Panc1 (cell line): Measurements from ENCODE around the gene NKX2-2. TPM values are rescaled to one million over a fixed set of nuclear protein-coding genes. Genes with fewer than 3 reads are reported as not detected.
"Not testable (repeated sequence)": the region's sequence is repeated elsewhere in the genome, so short reads cannot be mapped to it uniquely, and the experiment has no call there.

Source experiments
- ATAC-seq: fragments of 200-7000 bp; cut with Tn5 transposase; 2 replicates; pipeline ENCODE4 v1.9.1; 2020; ENCODE audit warnings: mild to moderate bottlenecking, moderate library complexity
- BruUV-seq: library from RNA; stranded (reverse); fragments of 400-500 nt; replicated peaks from 2 replicates; lab custom pipeline; 2021; lab: Mats Ljungman, UMichigan
- CTCF ChIA-PET: fragments of 300-600 bp; sonication (Branson Sonifier 250); formaldehyde crosslinking; loops from one replicate; lab custom pipeline; 2022; ENCODE audit warnings: antibody characterized with exemption; lab: Charles Lee
- POLR2A ChIA-PET: fragments of 300-600 bp; sonication (Branson Sonifier 250); formaldehyde crosslinking; loops from one replicate; lab custom pipeline; 2022; ENCODE audit warnings: antibody characterized with exemption; lab: Charles Lee
- DNase-seq: peaks from one replicate; pipeline ENCODE4 v3.0.0-alpha.2; 2010; ENCODE audit warnings: low read depth, low spot score
- H3K27ac ChIP-seq: 2 replicates; pipeline ENCODE4 v1.5.1; 2011; ENCODE audit warnings: mild to moderate bottlenecking, low read length, inconsistent platforms
- H3K27me3 ChIP-seq: fragments of 200-500 bp; sonication (Bioruptor generic); 2 replicates; pipeline ENCODE4 v1.6.0; 2014; ENCODE audit warnings: low read length, inconsistent platforms; ENCODE audit not compliant: control insufficient read depth, insufficient read depth
- H3K36me3 ChIP-seq: fragments of 200-500 bp; sonication (Bioruptor generic); 2 replicates; pipeline ENCODE4 v1.5.1; 2014; ENCODE audit warnings: inconsistent platforms, mild to moderate bottlenecking, low read length, moderate library complexity; ENCODE audit not compliant: control insufficient read depth, insufficient read depth
- H3K4me1 ChIP-seq: 2 replicates; pipeline ENCODE4 v1.5.1; 2011; ENCODE audit warnings: inconsistent platforms, mild to moderate bottlenecking, low read length, moderate library complexity; ENCODE audit not compliant: control insufficient read depth, insufficient read depth
- H3K4me3 ChIP-seq, 2 experiments: 2 replicates each; pipeline ENCODE4 v1.5.1; 2011 to 2012; ENCODE audit warnings: low read depth in 2 of 2, low read length in 2 of 2, mild to moderate bottlenecking in 2 of 2, inconsistent platforms in 1 of 2, moderate library complexity in 1 of 2
- H3K9me3 ChIP-seq: fragments of 200-500 bp; sonication (Bioruptor generic); 2 replicates; pipeline ENCODE4 v1.5.1; 2014; ENCODE audit warnings: low read depth, mild to moderate bottlenecking, inconsistent platforms, low read length, moderate library complexity; ENCODE audit not compliant: control insufficient read depth, insufficient read depth
- POLR2AphosphoS5 ChIP-seq: IDR thresholded peaks from 2 replicates; pipeline ENCODE4 v1.6.1; 2012; ENCODE audit warnings: mild to moderate bottlenecking, low read depth, low read length, moderate library complexity
- SIN3A ChIP-seq: IDR thresholded peaks from 2 replicates; pipeline ENCODE4 v1.6.1; 2012; ENCODE audit warnings: low read depth, mild to moderate bottlenecking, low read length, moderate library complexity, borderline replicate concordance; ENCODE audit not compliant: insufficient read depth
- TCF7L2 ChIP-seq: IDR thresholded peaks from 2 replicates; pipeline ENCODE4 v1.6.1; 2011; ENCODE audit warnings: mild to moderate bottlenecking, low read depth, low read length, inconsistent platforms
- in situ Hi-C: cut with HindIII; loops from 2 replicates; pipeline ENCODE4 v1.10.0; 2016; ENCODE audit warnings: low sequenced_read_pairs, low pct_unique_long_range_greater_than_20kb
- intact Hi-C: fragments of 100-400 bp; cut with micrococcal nuclease; formaldehyde crosslinking; loops from one replicate; pipeline ENCODE4 v1.10.0; 2022; ENCODE audit not compliant: unreplicated experiment
- total RNA-seq: library from RNA; stranded (reverse); gene quantifications from one replicate; pipeline ENCODE4 v1.2.1, GENCODE V29; 2021; ENCODE audit not compliant: unreplicated experiment
- TF ChIP-seq, protein P1 (sequence below): fragments of 450-650 bp; IDR thresholded peaks from 2 replicates; pipeline ENCODE4 v1.5.1; 2017; ENCODE audit warnings: mild to moderate bottlenecking
- TF ChIP-seq, protein P2 (sequence below), 2 experiments: IDR thresholded peaks; 2 replicates each; pipeline ENCODE4 v1.6.1; 2011 to 2012; ENCODE audit warnings: low read depth in 2 of 2, control low read depth in 1 of 2, low read length in 1 of 2, mild to moderate bottlenecking in 1 of 2, moderate library complexity in 1 of 2; ENCODE audit not compliant: insufficient read depth in 1 of 2

The NKX2-2 gene
- total RNA-seq, 1 experiment from 2014 or later = not detected

DNA sequence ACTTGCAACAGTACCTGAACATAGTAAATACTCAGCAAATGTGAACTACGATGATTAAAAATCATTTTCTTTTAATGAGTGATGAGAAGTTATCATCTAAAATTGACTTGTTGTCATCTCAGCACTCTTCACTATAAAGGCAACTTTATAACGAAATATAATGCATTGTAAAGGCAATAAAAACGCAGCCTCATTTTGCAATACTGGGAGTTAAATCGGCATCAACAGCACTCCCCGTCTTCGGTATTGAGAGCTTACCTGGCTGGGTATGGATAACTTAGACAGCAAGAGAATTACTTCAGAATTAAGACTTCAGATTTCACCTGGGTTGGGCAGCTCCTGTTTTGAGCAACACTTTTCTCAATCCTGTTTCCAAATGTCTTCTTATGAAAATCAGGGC lies 20.8 kb downstream of the NKX2-2 start:
- in situ Hi-C loops = no loop called here
- Histone ChIP-seq H3K4me1 (no peaks in the 10 kb centered on the region), H3K27ac (no peak overlapping the region), H3K27me3 (peaks cover 12% of the 10 kb centered on the region), H3K4me3 (no peak overlapping the region), H3K36me3 (no peaks in the 10 kb centered on the region), H3K9me3 (no peaks in the 10 kb centered on the region)
- ChIA-PET POLR2A (no interaction called here), CTCF (no interaction called here)
- ATAC-seq (no peak), DNase-seq (no peak)
- TF ChIP-seq, protein P1, sequence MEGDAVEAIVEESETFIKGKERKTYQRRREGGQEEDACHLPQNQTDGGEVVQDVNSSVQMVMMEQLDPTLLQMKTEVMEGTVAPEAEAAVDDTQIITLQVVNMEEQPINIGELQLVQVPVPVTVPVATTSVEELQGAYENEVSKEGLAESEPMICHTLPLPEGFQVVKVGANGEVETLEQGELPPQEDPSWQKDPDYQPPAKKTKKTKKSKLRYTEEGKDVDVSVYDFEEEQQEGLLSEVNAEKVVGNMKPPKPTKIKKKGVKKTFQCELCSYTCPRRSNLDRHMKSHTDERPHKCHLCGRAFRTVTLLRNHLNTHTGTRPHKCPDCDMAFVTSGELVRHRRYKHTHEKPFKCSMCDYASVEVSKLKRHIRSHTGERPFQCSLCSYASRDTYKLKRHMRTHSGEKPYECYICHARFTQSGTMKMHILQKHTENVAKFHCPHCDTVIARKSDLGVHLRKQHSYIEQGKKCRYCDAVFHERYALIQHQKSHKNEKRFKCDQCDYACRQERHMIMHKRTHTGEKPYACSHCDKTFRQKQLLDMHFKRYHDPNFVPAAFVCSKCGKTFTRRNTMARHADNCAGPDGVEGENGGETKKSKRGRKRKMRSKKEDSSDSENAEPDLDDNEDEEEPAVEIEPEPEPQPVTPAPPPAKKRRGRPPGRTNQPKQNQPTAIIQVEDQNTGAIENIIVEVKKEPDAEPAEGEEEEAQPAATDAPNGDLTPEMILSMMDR = no peak
- TF ChIP-seq POLR2AphosphoS5 = no peak
- no peak for TF ChIP-seq SIN3A
- TF ChIP-seq, protein P2, sequence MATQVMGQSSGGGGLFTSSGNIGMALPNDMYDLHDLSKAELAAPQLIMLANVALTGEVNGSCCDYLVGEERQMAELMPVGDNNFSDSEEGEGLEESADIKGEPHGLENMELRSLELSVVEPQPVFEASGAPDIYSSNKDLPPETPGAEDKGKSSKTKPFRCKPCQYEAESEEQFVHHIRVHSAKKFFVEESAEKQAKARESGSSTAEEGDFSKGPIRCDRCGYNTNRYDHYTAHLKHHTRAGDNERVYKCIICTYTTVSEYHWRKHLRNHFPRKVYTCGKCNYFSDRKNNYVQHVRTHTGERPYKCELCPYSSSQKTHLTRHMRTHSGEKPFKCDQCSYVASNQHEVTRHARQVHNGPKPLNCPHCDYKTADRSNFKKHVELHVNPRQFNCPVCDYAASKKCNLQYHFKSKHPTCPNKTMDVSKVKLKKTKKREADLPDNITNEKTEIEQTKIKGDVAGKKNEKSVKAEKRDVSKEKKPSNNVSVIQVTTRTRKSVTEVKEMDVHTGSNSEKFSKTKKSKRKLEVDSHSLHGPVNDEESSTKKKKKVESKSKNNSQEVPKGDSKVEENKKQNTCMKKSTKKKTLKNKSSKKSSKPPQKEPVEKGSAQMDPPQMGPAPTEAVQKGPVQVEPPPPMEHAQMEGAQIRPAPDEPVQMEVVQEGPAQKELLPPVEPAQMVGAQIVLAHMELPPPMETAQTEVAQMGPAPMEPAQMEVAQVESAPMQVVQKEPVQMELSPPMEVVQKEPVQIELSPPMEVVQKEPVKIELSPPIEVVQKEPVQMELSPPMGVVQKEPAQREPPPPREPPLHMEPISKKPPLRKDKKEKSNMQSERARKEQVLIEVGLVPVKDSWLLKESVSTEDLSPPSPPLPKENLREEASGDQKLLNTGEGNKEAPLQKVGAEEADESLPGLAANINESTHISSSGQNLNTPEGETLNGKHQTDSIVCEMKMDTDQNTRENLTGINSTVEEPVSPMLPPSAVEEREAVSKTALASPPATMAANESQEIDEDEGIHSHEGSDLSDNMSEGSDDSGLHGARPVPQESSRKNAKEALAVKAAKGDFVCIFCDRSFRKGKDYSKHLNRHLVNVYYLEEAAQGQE (IDR thresholded peaks at IDR 0.05; ENCODE audit: insufficient read depth in 1 of 2, low read depth in 2 of 2, low read length in 1 of 2) = no peak
- no peak for TF ChIP-seq TCF7L2
- intact Hi-C loops = no loop called here
- no TSS peak for BruUV-seq

DNA sequence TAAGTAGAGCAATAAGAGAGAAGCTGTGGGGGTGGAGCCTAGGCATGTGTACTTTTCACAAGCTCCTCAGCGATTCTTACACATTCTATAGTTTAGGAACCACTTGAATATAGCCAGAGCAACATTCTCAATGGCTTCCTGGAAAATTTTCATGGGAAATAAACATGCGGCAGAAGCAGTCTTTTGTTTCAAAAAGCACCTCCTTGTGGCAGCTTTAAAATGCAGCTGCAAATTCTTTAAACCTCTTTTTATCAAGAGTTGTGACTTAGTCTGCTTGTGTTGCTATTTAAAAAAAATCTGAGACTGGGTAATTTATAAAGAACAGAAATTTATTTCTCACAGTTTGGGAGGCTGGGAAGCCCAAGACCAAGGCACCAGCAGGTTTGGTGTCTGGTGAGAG lies 23.8 kb downstream of the NKX2-2 start:
- Histone ChIP-seq H3K27me3 (peaks cover 10% of the 10 kb centered on the region), H3K27ac (no peak overlapping the region), H3K9me3 (no peaks in the 10 kb centered on the region), H3K36me3 (no peaks in the 10 kb centered on the region), H3K4me3 (no peak overlapping the region), H3K4me1 (no peaks in the 10 kb centered on the region)
- no TSS peak for BruUV-seq
- in situ Hi-C loops = no loop called here
- no peak for ATAC-seq
- intact Hi-C loops = no loop called here
- ChIA-PET CTCF (interaction anchor here (1.2 kb wide), 1 partner anchor 254 kb away, joined by 4 read pairs; no protein-coding TSS in a partner anchor), POLR2A (no interaction called here)
- DNase-seq = no peak
- TF ChIP-seq SIN3A = no peak
- no peak for TF ChIP-seq POLR2AphosphoS5
- TF ChIP-seq, protein P1 = peak; percentile 35; the same call in 1 of the 2 replicates
- TF ChIP-seq TCF7L2 = no peak
- TF ChIP-seq, protein P2 (IDR thresholded peaks at IDR 0.05; ENCODE audit: insufficient read depth in 1 of 2, low read depth in 2 of 2, low read length in 1 of 2) = no peak

DNA sequence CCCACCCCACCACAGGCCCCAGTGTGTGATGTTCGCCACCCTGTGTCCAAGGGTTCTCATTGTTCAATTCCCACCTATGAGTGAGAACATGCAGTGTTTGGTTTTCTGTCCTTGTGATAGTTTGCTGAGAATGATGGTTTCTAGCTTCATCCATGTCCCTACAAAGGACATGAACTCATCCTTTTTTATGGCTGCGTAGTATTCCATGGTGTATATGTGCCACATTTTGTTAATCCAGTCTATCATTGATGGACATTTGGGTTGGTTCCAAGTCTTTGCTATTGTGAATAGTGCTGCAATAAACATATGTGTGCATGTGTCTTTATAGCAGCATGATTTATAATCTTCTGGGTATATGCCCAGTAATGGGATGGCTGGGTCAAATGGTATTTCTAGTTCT lies 33.7 kb downstream of the NKX2-2 start:
- H3K9me3 ChIP-seq, intact Hi-C loops, H3K27me3 ChIP-seq, ATAC-seq, CTCF ChIA-PET, H3K27ac ChIP-seq, H3K4me3 ChIP-seq, POLR2A ChIA-PET, H3K4me1 ChIP-seq, BruUV-seq, H3K36me3 ChIP-seq, DNase-seq, in situ Hi-C loops: not testable (repeated sequence)
